HEK293 (cell line): ENCODE data around the gene LPP.

Experiments
- CTCF ChIA-PET: fragments of 350-600 bp; formaldehyde crosslinking; extraction: SDS; loops from one replicate; lab custom pipeline; 2021; ENCODE audit warnings: antibody characterized with exemption; lab: Yijun Ruan, JAX
- POLR2A ChIA-PET: fragments of 300-600 bp; formaldehyde crosslinking; extraction: SDS; loops from one replicate; lab custom pipeline; 2020; ENCODE audit warnings: antibody characterized with exemption, inconsistent platforms; lab: Yijun Ruan, JAX
- H3K27ac ChIP-seq: fragments of 200-500 bp; sonication (Bioruptor generic); 2 replicates; pipeline ENCODE4 v1.5.1; 2014; ENCODE audit warnings: low read depth, low read length, control low read depth, inconsistent platforms; ENCODE audit errors: extremely low read depth
- H3K36me3 ChIP-seq, 2 experiments: fragments of 200-500 bp in 1 of 2; sonication (Bioruptor generic) in 1 of 2; 1 replicate in 1 of 2; 2 replicates in 1 of 2; pipeline ENCODE4 v1.5.1; 2014 to 2017; ENCODE audit warnings: inconsistent platforms in 2 of 2, low read length in 2 of 2; ENCODE audit not compliant: control insufficient read depth in 2 of 2, insufficient read depth in 1 of 2
- H3K4me1 ChIP-seq: fragments of 200-500 bp; sonication (Bioruptor generic); 2 replicates; pipeline ENCODE4 v1.5.1; 2014; ENCODE audit warnings: mild to moderate bottlenecking, low read length, inconsistent platforms; ENCODE audit not compliant: control insufficient read depth, insufficient read depth
- H3K4me3 ChIP-seq: 2 replicates; pipeline ENCODE4 v1.5.1; 2011; ENCODE audit warnings: low read depth, mild to moderate bottlenecking, control low read depth, low read length, moderate library complexity
- H3K9me3 ChIP-seq: fragments of 200-500 bp; sonication (Bioruptor generic); 2 replicates; pipeline ENCODE4 v1.5.1; 2014; ENCODE audit warnings: low read depth, low read length, inconsistent platforms; ENCODE audit not compliant: control insufficient read depth, insufficient read depth
- BCL11B ChIP-seq: fragments of 450-650 bp; formaldehyde crosslinking; IDR thresholded peaks from 2 replicates; pipeline ENCODE4 v1.5.1; 2016; ENCODE audit warnings: low read depth, missing biosample characterization, missing genetic modification characterization
- GLIS2 ChIP-seq: fragments of 450-650 bp; formaldehyde crosslinking; IDR thresholded peaks from 2 replicates; pipeline ENCODE4 v1.5.1; 2016; ENCODE audit warnings: missing biosample characterization, missing genetic modification characterization
- INSM2 ChIP-seq: fragments of 450-650 bp; formaldehyde crosslinking; IDR thresholded peaks from 2 replicates; pipeline ENCODE4 v1.5.1; 2016; ENCODE audit warnings: missing biosample characterization, missing genetic modification characterization
- PRDM1 ChIP-seq: fragments of 450-650 bp; formaldehyde crosslinking; IDR thresholded peaks from 2 replicates; pipeline ENCODE4; 2016; ENCODE audit warnings: missing biosample characterization, missing genetic modification characterization
- YY1 ChIP-seq: fragments of 450-650 bp; formaldehyde crosslinking; IDR thresholded peaks from 2 replicates; pipeline ENCODE4 v1.5.1; 2018; ENCODE audit warnings: missing biosample characterization, missing genetic modification characterization
- ZBTB7A ChIP-seq: fragments of 450-650 bp; formaldehyde crosslinking; IDR thresholded peaks from 2 replicates; pipeline ENCODE4 v1.5.1; 2016; ENCODE audit warnings: low read depth, missing biosample characterization, missing genetic modification characterization
- ZFHX2 ChIP-seq: fragments of 450-650 bp; formaldehyde crosslinking; conservative IDR thresholded peaks from 2 replicates; pipeline ENCODE4 v1.5.1; 2016; ENCODE audit warnings: missing biosample characterization, missing genetic modification characterization
- ZNF311 ChIP-seq: fragments of 450-650 bp; formaldehyde crosslinking; IDR thresholded peaks from 2 replicates; pipeline ENCODE4 v1.5.1; 2017; ENCODE audit warnings: missing biosample characterization, missing genetic modification characterization, borderline replicate concordance
- ZNF561 ChIP-seq: fragments of 450-650 bp; IDR thresholded peaks from 2 replicates; pipeline ENCODE4 v1.5.1; 2018; ENCODE audit warnings: missing biosample characterization, missing genetic modification characterization, borderline replicate concordance
- ZNF610 ChIP-seq: fragments of 450-650 bp; formaldehyde crosslinking; IDR thresholded peaks from 2 replicates; pipeline ENCODE4 v1.5.1; 2016; ENCODE audit warnings: missing biosample characterization, missing genetic modification characterization, borderline replicate concordance
- ZNF664 ChIP-seq: fragments of 450-650 bp; formaldehyde crosslinking; IDR thresholded peaks from 2 replicates; pipeline ENCODE4 v1.5.1; 2016; ENCODE audit warnings: missing biosample characterization, missing genetic modification characterization
- ZNF785 ChIP-seq: fragments of 450-650 bp; formaldehyde crosslinking; IDR thresholded peaks from 2 replicates; pipeline ENCODE4 v1.5.1; 2016; ENCODE audit warnings: missing biosample characterization, missing genetic modification characterization
- ZNF830 ChIP-seq: fragments of 450-650 bp; IDR thresholded peaks from 2 replicates; pipeline ENCODE4 v1.5.0; 2018; ENCODE audit warnings: missing biosample characterization, missing genetic modification characterization, low read depth, mild to moderate bottlenecking, moderate library complexity
- ZNF837 ChIP-seq: fragments of 450-650 bp; formaldehyde crosslinking; IDR thresholded peaks from 2 replicates; pipeline ENCODE4 v1.5.1; 2016; ENCODE audit warnings: missing biosample characterization, missing genetic modification characterization
- TF ChIP-seq, protein P1 (sequence below): fragments of 450-650 bp; formaldehyde crosslinking; IDR thresholded peaks from 2 replicates; pipeline ENCODE4 v1.5.1; 2017; ENCODE audit warnings: missing biosample characterization, missing genetic modification characterization
- TF ChIP-seq, protein P2 (sequence below): IDR thresholded peaks from 2 replicates; pipeline ENCODE4 v1.6.1; 2011; ENCODE audit warnings: mild to moderate bottlenecking, low read depth, low read length, borderline replicate concordance
- TF ChIP-seq, protein P3 (sequence below): fragments of 450-650 bp; formaldehyde crosslinking; IDR thresholded peaks from 2 replicates; pipeline ENCODE4 v1.5.1; 2017; ENCODE audit warnings: missing biosample characterization, missing genetic modification characterization
- TF ChIP-seq, protein P4 (sequence below): fragments of 450-650 bp; formaldehyde crosslinking; IDR thresholded peaks from 2 replicates; pipeline ENCODE4 v1.5.1; 2016; ENCODE audit warnings: missing biosample characterization, missing genetic modification characterization
- TF ChIP-seq, protein P5 (sequence below): fragments of 450-650 bp; formaldehyde crosslinking; IDR thresholded peaks from 2 replicates; pipeline ENCODE4 v1.5.1; 2016; ENCODE audit warnings: missing biosample characterization, missing genetic modification characterization

LPP gene

GRCh38 chr3:188292827-188293226 lies 138.9 kb downstream of the LPP start:
- H3K27ac ChIP-seq, result no peak overlapping the region
- POLR2A ChIA-PET, result no interaction called here

GRCh38 chr3:188294113-188294512 lies 140.2 kb downstream of the LPP start:
- no peak for TF ChIP-seq ZNF830 (tag by site-specific recombination)
- no peak for TF ChIP-seq ZNF311 (tag by site-specific recombination)
- peak; percentile 93 for TF ChIP-seq ZNF664 (tag by site-specific recombination)
- TF ChIP-seq, protein P1, sequence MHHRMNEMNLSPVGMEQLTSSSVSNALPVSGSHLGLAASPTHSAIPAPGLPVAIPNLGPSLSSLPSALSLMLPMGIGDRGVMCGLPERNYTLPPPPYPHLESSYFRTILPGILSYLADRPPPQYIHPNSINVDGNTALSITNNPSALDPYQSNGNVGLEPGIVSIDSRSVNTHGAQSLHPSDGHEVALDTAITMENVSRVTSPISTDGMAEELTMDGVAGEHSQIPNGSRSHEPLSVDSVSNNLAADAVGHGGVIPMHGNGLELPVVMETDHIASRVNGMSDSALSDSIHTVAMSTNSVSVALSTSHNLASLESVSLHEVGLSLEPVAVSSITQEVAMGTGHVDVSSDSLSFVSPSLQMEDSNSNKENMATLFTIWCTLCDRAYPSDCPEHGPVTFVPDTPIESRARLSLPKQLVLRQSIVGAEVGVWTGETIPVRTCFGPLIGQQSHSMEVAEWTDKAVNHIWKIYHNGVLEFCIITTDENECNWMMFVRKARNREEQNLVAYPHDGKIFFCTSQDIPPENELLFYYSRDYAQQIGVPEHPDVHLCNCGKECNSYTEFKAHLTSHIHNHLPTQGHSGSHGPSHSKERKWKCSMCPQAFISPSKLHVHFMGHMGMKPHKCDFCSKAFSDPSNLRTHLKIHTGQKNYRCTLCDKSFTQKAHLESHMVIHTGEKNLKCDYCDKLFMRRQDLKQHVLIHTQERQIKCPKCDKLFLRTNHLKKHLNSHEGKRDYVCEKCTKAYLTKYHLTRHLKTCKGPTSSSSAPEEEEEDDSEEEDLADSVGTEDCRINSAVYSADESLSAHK (tag by site-specific recombination), result 0 out of 2 replicates have a peak, but pooled peaks have one; percentile 44
- TF ChIP-seq, protein P2, sequence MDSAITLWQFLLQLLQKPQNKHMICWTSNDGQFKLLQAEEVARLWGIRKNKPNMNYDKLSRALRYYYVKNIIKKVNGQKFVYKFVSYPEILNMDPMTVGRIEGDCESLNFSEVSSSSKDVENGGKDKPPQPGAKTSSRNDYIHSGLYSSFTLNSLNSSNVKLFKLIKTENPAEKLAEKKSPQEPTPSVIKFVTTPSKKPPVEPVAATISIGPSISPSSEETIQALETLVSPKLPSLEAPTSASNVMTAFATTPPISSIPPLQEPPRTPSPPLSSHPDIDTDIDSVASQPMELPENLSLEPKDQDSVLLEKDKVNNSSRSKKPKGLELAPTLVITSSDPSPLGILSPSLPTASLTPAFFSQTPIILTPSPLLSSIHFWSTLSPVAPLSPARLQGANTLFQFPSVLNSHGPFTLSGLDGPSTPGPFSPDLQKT, result no peak
- no peak for TF ChIP-seq GLIS2 (tag by site-specific recombination)
- no peak for TF ChIP-seq BCL11B
- TF ChIP-seq, protein P3, sequence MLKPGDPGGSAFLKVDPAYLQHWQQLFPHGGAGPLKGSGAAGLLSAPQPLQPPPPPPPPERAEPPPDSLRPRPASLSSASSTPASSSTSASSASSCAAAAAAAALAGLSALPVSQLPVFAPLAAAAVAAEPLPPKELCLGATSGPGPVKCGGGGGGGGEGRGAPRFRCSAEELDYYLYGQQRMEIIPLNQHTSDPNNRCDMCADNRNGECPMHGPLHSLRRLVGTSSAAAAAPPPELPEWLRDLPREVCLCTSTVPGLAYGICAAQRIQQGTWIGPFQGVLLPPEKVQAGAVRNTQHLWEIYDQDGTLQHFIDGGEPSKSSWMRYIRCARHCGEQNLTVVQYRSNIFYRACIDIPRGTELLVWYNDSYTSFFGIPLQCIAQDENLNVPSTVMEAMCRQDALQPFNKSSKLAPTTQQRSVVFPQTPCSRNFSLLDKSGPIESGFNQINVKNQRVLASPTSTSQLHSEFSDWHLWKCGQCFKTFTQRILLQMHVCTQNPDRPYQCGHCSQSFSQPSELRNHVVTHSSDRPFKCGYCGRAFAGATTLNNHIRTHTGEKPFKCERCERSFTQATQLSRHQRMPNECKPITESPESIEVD (tag by site-specific recombination), result peak; percentile 70
- no peak for TF ChIP-seq ZNF561
- no peak for TF ChIP-seq YY1
- no peak for TF ChIP-seq ZNF837 (tag by site-specific recombination)
- Histone ChIP-seq H3K4me1 (peaks cover 11% of the 10 kb centered on the region), H3K9me3 (no peaks in the 10 kb centered on the region), H3K27ac (no peak overlapping the region), H3K36me3 (no peaks in the 10 kb centered on the region), H3K4me3 (no peak overlapping the region)
- POLR2A ChIA-PET, result no interaction called here
- CTCF ChIA-PET, result interaction anchor here (1.0 kb wide), 1 partner anchor 553 kb away, joined by 4 read pairs; no protein-coding TSS in a partner anchor

More at GRCh38 chr3:188292827-188293226, 138.9 kb downstream of the LPP start:
- peaks cover 11% of the 10 kb centered on the region for H3K4me1 ChIP-seq
- CTCF ChIA-PET, result interaction anchor here (1.3 kb wide), 1 partner anchor 552 kb away, joined by 3 read pairs; no protein-coding TSS in a partner anchor
- TF ChIP-seq ZNF610 (no peak), PRDM1 (tag by site-specific recombination) (peak; percentile 38; the same call in 1 of the 2 replicates)
- H3K9me3 ChIP-seq, result no peaks in the 10 kb centered on the region
- no peaks in the 10 kb centered on the region for H3K36me3 ChIP-seq
- H3K4me3 ChIP-seq, result no peak overlapping the region

- H3K4me3 ChIP-seq, result no peak overlapping the region
- H3K9me3 ChIP-seq, result no peaks in the 10 kb centered on the region
- H3K36me3 ChIP-seq, result no peaks in the 10 kb centered on the region
- peaks cover 11% of the 10 kb centered on the region for H3K4me1 ChIP-seq
- POLR2A ChIA-PET, result interaction anchor here (0.8 kb wide), 1 partner anchor 550 kb away, joined by 3 read pairs; the partner anchor contains the start of gene BCL6
- CTCF ChIA-PET, result interaction anchor here (0.6 to 1.0 kb wide), 3 partner anchors 12 to 554 kb away, joined by 3 to 4 read pairs (median 3); no protein-coding TSS in a partner anchor
- H3K27ac ChIP-seq, result peak overlapping the region; percentile 25
- TF ChIP-seq, protein P4, sequence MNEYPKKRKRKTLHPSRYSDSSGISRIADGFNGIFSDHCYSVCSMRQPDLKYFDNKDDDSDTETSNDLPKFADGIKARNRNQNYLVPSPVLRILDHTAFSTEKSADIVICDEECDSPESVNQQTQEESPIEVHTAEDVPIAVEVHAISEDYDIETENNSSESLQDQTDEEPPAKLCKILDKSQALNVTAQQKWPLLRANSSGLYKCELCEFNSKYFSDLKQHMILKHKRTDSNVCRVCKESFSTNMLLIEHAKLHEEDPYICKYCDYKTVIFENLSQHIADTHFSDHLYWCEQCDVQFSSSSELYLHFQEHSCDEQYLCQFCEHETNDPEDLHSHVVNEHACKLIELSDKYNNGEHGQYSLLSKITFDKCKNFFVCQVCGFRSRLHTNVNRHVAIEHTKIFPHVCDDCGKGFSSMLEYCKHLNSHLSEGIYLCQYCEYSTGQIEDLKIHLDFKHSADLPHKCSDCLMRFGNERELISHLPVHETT (tag by site-specific recombination), result no peak
- TF ChIP-seq ZFHX2 (0 out of 2 replicates have a peak, but pooled peaks have one; percentile 13), ZNF785 (no peak), ZBTB7A (tag by site-specific recombination) (no peak), INSM2 (peak; percentile 52; the same call in 1 of the 2 replicates)
- TF ChIP-seq, protein P5, sequence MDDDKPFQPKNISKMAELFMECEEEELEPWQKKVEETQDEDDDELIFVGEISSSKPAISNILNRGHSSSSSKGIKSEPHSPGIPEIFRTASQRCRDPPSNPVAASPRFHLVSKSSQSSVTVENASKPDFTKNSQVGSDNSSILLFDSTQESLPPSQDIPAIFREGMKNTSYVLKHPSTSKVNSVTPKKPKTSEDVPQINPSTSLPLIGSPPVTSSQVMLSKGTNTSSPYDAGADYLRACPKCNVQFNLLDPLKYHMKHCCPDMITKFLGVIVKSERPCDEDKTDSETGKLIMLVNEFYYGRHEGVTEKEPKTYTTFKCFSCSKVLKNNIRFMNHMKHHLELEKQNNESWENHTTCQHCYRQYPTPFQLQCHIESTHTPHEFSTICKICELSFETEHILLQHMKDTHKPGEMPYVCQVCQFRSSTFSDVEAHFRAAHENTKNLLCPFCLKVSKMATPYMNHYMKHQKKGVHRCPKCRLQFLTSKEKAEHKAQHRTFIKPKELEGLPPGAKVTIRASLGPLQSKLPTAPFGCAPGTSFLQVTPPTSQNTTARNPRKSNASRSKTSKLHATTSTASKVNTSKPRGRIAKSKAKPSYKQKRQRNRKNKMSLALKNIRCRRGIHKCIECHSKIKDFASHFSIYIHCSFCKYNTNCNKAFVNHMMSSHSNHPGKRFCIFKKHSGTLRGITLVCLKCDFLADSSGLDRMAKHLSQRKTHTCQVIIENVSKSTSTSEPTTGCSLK (tag by site-specific recombination), result no peak
Observed at GRCh38 chr3:188294823-188295487, 141.0 kb downstream of the LPP start.
